COR-L47 (cell line): ENCODE data around the gene SCYGR1.
"Not testable (repeated sequence)": the region's sequence is repeated elsewhere in the genome, so short reads cannot be mapped to it uniquely, and the experiment has no call there.

Experiments
- DNase-seq: peaks from one replicate; lab custom pipeline; 2025; lab: John Stamatoyannopoulos, UW

The SCYGR1 gene

GRCh38 chr2:227387583-227387982, at the start of gene SCYGR1:
Gene SCYGR1, minus strand, starts transcription at chr2:227387949. Its CDS starts 0 bp downstream, at chr2:227387949.
- DNase-seq = not testable (repeated sequence)

GRCh38 chr2:227436436-227437174, 48.9 kb upstream of the SCYGR1 start:
- no peak for DNase-seq

- DNase-seq = no peak
Observed at GRCh38 chr2:227433171-227433570, 45.4 kb upstream of the SCYGR1 start.

GRCh38 chr2:227430639-227431038, 42.9 kb upstream of the SCYGR1 start:
- DNase-seq = no peak

- no peak for DNase-seq
Observed at GRCh38 chr2:227428731-227429285, 41.1 kb upstream of the SCYGR1 start.

- DNase-seq = no peak
Observed at GRCh38 chr2:227423656-227424499, 36.1 kb upstream of the SCYGR1 start.

- DNase-seq = no peak
Observed at GRCh38 chr2:227420087-227421052, 32.6 kb upstream of the SCYGR1 start.

GRCh38 chr2:227416701-227417100, 29.0 kb upstream of the SCYGR1 start:
- no peak for DNase-seq

GRCh38 chr2:227415538-227416424, 28.0 kb upstream of the SCYGR1 start:
- DNase-seq = no peak

- DNase-seq = no peak
Observed at GRCh38 chr2:227414846-227415245, 27.1 kb upstream of the SCYGR1 start.

GRCh38 chr2:227413371-227413770, 25.6 kb upstream of the SCYGR1 start:
- no peak for DNase-seq

GRCh38 chr2:227412877-227413276, 25.1 kb upstream of the SCYGR1 start:
- no peak for DNase-seq

GRCh38 chr2:227411990-227412350, 24.2 kb upstream of the SCYGR1 start:
- no peak for DNase-seq

GRCh38 chr2:227411320-227411989, 23.7 kb upstream of the SCYGR1 start:
- DNase-seq = no peak

- DNase-seq = no peak
Observed at GRCh38 chr2:227410191-227410590, 22.4 kb upstream of the SCYGR1 start.

- no peak for DNase-seq
Observed at GRCh38 chr2:227407591-227408151, 19.9 kb upstream of the SCYGR1 start.

GRCh38 chr2:227406177-227407031, 18.7 kb upstream of the SCYGR1 start:
- DNase-seq = peak; percentile 86

GRCh38 chr2:227404585-227405271, 17.0 kb upstream of the SCYGR1 start:
- DNase-seq = no peak
